GM19395 (cell line): ENCODE results near the gene CD93.

Experiments
- ATAC-seq: cut with Tn5 transposase; IDR thresholded peaks from one replicate; pipeline ENCODE4 v1.9.1; 2021; ENCODE audit warnings: mild to moderate bottlenecking, moderate library complexity; ENCODE audit not compliant: unreplicated experiment

CD93 gene, protein sequence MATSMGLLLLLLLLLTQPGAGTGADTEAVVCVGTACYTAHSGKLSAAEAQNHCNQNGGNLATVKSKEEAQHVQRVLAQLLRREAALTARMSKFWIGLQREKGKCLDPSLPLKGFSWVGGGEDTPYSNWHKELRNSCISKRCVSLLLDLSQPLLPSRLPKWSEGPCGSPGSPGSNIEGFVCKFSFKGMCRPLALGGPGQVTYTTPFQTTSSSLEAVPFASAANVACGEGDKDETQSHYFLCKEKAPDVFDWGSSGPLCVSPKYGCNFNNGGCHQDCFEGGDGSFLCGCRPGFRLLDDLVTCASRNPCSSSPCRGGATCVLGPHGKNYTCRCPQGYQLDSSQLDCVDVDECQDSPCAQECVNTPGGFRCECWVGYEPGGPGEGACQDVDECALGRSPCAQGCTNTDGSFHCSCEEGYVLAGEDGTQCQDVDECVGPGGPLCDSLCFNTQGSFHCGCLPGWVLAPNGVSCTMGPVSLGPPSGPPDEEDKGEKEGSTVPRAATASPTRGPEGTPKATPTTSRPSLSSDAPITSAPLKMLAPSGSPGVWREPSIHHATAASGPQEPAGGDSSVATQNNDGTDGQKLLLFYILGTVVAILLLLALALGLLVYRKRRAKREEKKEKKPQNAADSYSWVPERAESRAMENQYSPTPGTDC

DNA sequence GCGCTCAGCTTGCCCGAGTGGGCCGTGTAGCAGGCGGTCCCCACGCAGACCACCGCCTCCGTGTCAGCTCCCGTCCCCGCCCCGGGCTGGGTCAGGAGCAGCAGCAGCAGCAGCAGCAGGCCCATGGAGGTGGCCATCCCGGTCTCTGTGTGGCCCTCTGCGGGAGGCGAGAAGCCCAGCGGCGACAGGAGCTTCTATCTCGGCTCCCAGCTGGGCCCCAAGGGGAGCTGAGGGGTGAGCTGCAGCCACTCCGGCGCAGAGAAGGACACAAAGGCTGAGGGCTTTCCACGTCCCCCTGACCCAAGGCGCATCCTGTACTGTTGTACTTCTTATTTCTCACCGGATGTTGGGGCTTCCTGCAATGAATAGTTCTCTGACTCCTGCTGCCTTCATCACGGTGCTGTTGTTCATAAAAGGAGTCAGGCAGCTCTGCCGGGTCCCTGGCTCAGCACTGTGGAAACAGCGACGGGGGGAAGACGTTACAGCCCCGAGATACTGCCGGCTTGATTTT lies at the start of gene CD93:
Gene CD93 (minus strand): TSS at position 269 of the 511 bp plus-strand sequence. CDS start 132 bp downstream, at position 137.
- ATAC-seq: peak; percentile 61

DNA sequence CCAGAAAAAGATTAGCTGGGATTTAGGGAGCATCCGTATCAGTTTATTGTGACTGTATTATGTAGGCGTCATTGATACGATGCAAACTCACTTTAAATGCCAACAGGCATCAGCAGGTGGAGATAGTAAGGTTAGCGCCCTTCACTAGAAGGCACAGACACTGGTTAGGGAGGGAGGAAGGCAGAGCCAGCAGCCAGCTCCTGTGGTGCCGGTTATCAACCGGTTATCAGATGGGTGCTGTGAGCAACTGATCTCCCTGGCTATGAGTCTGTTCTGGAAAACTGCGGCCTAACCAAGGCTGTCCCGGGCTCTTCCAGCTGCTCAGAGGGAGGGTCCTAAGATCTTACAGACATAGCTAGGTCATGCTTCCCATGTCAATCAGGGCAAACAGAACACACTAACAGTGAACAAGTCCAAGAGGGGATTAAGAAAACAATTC lies 47.5 kb upstream of the CD93 start:
- no peak for ATAC-seq

DNA sequence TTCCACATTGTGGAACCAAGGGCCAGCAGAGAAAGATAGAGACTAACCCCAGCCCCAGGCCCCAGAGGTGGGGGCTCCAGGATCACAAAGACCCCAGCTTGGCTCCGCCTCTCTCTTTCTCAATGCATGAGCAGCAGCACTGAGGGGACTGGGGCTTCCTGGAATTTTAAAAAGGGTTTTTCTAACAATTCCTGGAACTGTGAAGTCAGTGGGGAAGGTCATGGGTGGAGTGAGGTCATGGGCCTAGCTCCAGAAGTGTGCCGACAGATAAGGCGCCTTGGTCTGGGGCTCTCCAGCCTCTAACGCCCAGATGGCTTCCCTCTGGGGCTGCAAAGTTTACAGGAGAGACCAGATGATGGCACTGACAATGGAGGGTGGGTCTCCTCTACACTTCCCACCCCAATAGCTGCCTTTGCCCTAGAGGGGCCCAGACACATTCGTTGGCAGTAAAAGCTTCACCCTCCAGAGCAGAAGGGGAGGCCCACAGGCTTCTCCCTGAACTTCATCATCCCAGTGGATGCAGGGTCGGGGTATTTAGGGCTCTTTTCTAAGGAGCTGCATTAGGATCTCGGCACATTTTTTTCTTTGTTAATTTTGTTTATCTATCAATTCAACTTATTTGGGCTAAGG lies 46.9 kb upstream of the CD93 start:
- ATAC-seq: no peak

DNA sequence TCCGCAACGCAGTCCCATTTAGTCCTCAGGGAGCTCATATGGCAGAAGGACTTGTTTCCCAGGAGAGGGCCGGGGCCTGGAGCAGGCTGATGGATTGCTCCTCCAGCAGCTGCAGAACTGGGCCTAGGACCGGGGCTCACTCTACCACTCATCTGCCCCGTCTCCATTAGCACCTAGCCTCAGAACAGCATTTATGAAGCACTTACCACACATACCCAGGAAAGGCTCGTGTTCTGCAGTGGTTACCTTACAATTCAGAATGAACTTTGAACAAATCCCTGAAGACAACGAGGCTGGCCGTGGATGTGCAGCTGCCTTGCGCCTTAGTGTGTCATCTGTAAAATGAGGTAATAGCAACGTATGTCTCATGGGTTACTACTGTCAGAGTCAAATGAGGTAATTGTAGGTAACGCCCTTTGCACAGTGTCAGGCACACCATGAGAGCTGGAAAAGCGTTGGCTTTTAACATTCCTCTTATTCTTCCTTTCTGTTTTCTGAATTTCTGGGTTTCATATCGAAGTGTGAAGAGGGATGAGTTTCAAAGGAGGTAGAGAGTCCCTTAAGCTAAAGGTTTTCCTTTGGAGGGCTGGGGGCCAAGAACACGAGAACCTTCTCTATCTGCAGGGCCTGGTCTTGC lies 46.3 kb upstream of the CD93 start:
- no peak for ATAC-seq

DNA sequence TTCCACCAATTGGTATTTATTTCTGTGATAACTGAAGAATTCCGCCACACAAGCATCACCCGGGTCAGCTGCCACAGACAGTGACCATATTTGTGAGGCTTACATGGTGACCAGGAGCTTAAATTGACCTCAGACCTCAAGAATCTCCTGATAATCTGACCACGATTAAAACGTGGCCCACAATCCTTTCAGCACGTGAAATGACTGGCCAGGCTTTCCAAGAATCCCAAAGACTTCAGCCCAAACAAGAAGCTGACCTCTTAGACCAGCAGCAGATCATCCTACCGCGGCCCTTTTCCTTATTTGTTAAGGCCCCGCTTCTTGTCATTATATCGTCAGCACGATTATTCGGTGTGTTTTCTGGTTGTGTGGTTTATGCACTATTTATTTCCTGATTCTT lies 45.6 kb upstream of the CD93 start:
- ATAC-seq: no peak

DNA sequence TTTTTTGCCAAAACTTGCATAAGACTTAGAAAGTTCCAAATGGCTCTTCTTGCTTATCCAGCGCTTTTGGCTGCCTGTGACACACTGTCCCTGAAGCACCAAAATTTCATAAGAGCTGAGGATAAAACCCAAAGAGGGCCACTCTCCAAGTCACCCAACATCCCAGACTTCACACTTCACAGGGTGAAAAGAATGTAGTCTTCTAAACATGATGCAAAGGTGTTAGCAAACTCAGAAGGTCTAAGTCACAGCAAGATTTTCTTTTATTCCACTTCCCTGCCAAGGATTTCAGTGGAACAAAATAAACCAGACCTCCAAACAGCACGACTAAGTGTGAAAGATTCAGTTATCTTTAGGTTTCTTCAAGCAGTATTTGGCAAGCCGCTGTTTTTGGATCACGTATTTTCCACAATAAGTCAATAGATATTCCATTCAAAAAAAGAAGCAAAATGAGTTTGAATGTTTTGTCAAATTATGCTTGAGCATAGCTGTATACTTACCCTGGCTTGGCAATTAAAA lies 44.6 kb upstream of the CD93 start:
- ATAC-seq: no peak

DNA sequence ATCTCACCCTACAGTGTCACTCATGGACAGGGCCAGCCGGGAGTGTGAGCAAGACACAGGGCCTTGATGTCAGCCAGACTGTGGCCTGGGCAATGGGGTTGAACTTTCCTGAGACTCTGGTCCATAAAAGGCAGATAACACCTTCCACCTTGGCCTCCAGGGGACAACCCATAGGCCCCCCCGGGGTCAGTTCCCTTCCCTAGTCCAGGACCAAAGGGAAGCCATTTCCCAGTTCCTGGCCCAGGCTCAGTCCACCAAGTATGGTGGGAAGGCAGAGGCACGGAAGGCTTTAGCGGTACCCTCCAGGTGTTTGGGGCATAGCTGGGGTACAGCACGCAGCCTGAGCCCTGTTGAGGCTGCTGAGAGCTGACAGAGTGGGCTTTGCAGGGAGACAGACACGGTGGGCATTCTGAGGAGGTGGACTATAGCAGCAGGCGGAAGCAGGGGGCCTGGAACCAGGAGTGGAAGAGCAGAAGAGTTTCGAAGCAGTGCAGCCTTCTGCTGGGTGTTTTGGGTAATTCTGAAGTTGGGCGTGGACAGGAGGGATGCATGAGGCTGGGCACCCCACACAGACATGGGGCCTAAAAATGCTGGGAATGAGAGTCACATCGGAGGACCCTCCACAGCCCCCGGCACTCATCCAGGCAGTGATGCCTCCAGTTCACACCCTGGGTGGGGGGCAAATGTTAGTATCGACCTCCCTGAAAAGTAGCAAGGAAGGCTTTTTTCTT lies 43.9 kb upstream of the CD93 start:
- no peak for ATAC-seq

DNA sequence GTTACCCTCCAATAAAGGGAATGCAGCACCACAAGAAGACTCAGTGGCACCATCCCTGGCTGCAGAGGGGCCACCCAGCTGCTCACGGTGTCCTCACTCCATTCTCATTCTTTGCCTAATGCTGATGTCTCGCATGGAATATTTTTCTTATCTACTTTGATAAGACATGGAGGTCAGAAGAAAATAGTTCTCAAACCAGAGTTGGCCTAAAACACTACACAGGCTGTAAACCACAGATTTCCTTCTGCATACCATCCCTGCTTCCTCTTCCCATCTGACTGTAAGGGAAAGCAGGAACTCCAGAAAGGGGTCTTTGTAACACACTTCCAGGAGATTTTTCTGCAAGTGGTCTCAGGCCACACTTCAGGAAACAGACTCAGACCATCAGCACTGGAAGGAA lies 43.1 kb upstream of the CD93 start:
- no peak for ATAC-seq

DNA sequence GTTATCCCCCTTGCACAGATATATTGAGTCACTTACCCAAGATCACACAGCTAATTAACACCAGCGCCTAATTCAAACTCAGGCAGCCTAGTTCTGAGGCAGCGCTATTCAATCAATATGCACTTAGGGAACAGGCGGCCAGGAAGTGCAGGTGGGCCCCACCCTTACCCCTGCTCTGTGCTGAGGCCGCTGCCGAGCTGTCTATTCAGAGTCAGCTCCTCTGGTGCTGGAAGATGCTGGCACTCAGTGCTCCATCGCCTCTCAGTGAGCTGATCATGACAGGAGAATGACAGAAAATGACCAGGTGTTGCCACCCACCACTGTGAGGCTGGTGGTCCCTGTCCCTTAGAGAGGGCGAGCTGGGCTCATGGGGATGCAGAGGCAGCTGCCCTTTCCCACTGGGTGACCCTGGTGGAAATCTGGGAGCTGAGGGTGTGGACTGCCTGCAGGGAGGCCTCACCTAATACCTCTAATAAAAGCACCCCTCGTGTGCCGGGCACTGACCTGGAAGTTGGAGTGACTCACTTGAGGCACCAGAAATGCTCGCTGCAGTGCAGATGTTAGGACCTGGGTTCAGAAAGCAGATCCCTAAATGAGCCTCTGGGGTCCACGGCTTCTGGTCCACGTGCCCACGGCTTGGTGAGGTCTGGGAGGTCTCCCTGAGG lies 42.5 kb upstream of the CD93 start:
- no peak for ATAC-seq

DNA sequence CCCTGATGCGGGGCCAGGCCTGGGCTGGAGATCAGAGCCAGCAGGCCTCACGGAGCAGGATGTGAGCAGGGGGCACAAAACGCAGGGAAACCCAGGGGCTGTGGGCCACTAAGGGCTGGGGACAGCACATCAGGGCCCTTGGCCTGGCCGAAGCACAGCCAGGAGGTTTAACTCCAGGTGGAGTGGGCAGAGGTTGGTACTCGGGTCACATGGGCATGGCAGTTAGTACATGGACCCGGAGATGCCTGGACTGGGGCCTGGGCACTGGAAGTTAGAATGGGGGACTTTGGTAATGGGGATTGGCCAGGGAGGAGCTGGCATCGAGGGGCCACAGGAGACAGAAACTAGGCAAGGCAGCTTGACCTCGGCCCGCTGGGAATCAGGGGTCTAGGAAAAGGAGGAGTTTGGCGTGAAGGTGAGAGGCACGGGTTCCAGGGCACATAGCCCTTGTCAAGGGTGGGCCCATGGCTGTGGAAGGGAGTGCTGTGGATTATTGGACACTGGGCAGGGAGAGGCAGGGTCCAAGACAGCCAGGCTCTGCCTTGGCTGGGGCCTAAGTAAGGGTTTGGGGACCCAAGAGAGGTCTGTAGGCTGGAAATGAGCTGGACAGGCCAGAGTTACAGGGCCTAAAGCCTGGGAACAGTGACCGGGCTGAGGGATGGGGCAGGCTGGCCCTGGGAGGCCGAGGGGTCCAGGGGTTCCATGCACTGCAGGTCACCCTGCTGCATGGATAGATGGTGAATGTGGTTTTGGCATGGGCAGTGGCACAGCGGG lies 41.6 kb upstream of the CD93 start:
- ATAC-seq: no peak

DNA sequence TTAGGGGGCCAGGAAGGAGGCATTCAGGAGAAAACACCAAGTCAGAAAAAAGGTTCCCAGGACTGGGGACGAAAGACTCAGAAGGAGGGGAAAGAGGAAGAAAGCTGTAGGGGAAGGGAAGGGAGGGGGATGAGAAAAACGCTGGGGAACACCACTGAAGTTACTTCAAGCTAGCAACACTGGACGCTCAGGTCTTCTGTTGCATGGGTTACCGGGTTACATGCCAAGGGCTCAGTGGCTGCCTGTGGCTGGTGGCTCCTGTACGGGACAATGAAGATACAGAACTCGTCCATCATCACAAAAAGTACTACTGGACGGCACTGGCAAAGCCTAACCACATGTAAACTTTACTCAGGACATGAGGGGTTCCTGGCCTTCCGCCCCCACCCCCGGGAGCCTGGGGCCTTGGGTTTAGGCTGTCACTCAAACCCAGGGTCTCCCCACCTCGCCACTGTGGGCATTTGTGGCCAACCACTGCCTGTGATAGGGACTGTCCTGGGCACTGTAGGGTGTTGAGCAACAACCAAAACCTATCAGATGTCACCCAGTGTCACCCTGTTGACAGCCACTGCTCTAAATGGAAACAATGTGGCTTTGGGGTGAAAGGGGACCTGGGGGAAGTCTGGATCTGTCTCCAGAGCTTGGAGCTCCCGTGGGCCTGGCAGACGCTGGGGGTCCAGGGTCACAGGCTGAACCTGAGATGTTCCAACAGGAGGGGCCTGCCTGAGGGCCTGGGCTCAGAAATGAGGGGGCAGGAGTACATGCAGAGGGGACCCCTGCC lies 40.3 kb upstream of the CD93 start:
- ATAC-seq: no peak

DNA sequence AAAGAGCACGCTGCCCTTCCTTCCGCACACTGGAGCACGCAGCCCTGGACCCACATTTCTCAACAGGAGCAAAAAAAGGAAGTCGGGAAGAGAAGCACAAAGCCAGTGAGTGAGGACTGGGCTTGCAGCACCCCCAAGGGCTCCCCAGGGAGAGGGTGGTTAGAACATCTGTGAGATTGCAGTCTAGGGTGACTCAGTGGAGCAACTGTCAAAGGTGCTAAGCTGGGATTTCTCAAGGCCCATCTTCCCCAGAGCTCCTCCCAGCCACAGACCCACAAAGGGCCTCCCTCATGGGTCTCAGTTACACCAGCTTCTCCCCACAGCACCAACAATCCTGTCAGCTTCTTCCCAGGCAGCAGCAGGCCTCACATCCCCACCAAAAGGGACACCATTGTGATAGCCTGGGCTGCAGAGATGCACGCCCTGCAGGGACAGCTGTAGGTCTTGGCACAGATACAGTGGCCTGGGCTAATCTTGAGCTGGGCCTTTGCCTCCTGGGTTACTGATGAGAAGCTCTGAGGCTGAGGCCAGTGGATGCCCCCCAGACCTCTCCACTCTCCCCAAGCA lies 39.6 kb upstream of the CD93 start:
- ATAC-seq: no peak

DNA sequence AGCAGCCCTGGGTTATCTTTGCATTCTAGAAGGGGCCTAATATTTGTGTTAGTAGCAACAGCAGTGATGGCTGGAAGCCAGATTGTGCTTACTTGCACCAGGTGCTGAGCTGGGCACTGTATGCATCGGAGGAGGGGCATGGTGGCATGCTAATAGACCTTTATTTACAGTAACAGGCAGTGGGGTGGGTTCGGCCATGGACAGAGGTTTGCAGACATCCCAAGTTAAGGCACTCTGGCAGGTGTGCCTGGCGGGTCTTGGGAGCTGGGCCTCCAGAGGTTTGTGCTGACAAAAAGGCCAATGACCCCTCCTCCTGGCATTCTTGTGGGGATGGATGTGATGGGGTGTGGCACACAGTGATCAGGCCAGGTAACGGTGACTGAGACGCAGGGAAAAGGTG lies 39.0 kb upstream of the CD93 start:
- no peak for ATAC-seq

DNA sequence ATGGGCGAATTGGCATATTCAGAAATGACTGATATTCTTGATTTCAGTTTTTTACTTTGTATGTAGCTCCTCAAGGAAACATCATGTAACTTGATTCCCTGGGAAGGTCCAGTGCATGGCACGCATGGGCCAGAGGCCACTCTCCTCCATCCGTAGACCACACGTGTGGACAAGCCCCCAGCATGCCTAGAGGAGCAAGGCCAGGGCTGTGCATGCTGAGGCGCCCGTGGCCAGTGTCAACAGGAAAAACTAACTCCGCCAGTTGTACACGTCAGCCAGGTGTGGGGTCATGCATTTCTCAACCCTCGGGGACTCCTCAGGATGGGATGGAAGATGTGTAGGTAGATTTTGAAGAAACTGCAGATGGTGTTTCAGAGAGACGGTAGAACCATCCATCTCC lies 37.8 kb upstream of the CD93 start:
- no peak for ATAC-seq

DNA sequence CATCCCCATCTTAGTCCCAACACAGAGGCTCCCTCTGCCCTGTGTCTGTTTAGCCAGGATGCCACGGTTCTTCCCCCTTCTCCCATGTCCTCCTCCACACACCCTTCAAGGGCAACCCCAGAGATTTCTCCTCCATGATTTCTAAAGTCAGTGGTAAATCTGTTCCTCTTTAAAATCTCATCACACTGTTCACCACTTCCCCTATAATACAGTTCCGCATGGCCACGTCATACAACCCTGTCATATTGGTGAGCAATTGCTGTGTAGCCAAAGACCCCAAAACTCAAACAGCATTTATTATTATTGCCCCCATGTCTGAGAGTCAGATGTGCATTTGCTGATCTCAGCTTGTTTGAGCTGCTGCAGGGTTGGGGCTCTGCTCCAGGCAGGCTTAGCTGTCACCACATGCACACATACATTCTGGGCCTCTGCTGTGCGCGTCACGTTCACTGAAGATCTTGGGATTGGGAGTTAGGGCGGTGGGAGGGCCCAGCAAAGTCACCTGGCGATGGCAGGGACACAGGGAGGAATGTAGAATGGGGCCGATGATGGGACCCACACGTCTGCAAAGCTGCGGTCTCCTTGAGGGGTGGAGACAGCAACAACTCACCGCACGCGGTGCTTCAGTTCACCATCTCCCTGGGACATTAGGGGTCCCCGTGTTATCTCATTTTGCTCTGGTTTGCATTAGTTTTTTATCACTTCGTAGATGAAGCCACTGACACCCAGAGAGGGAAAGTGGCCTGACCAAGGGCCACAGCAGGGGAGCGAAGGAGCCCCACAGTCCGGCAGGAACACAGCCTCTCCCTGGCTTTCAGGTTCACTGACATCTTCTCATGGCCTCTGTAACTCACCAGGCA lies 36.9 kb upstream of the CD93 start:
- no peak for ATAC-seq

DNA sequence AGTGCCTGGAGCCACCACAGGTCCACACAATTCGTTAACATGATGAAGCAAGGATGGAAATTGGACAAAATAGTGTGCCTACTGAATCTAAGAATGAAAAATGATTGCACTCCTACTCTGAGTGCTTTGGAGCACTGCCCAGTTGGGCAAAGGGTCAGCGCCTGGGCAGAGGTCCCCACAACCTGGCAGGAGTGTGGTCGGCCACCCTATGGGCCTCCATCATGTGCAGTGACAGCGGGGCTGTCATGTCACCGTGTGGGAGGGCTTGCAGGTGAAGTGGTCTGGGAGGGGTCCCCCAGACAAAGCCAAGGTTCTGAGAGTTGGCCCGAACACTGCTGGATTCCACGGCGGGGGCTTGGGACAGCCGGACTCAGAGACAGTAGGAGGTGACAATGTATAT lies 36.2 kb upstream of the CD93 start:
- ATAC-seq: no peak

DNA sequence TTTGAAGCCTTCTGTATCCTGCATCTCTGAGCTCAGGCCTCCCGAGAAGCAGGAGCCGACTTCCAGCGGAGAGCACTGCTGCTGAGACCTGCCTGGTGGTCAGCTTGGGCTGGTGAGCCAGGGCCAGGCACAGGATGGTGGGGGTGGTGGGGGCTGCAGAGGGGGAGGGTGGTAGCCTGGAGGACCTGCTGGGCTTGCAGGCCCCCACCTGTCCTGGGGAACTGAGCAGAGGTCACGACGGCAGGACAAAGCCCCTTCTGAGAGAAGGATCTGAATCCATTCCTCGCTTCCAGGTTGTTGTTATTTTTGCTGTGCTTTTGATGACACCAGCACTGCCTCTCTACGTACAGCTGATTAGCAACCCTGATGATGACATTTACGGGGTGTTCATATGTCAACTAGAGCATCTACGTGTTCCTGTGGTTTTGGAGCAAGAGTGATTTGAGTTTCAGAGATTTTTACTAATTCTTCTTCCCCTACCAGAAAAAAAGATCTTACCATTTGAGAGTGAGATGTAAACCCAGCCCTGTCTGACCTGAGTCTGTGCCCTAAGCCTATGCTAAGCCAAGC lies 35.7 kb upstream of the CD93 start:
- ATAC-seq: no peak
